KMS-11 (cell line): ENCODE data around the gene DHCR7.

Source experiments
- H2AFZ ChIP-seq: fragments of 200-600 bp; sonication (generic); 2 replicates; pipeline ENCODE4 v1.6.1; 2016; ENCODE audit warnings: antibody characterized with exemption, mixed run types, low read depth
- H3K27ac ChIP-seq: fragments of 200-600 bp; sonication (generic); 2 replicates; pipeline ENCODE4 v1.6.1; 2016; ENCODE audit warnings: mild to moderate bottlenecking, mixed run types
- H3K27me3 ChIP-seq: fragments of 200-600 bp; sonication (generic); 2 replicates; pipeline ENCODE4 v1.6.1; 2017; ENCODE audit warnings: mild to moderate bottlenecking, low read depth, mixed run types, moderate library complexity; ENCODE audit not compliant: insufficient read depth
- H3K36me3 ChIP-seq: fragments of 200-600 bp; sonication (generic); 2 replicates; pipeline ENCODE4 v1.6.1; 2017; ENCODE audit warnings: mild to moderate bottlenecking, mixed run types; ENCODE audit not compliant: insufficient read depth
- H3K4me1 ChIP-seq: fragments of 200-600 bp; sonication (generic); 2 replicates; pipeline ENCODE4 v1.6.1; 2016; ENCODE audit warnings: mild to moderate bottlenecking, low read depth, mixed run types; ENCODE audit not compliant: poor library complexity, severe bottlenecking
- H3K4me2 ChIP-seq: fragments of 200-600 bp; sonication (generic); 2 replicates; pipeline ENCODE4 v1.7.0; 2016; ENCODE audit warnings: mild to moderate bottlenecking, mixed run types
- H3K4me3 ChIP-seq: fragments of 200-600 bp; sonication (generic); IDR thresholded peaks from 2 replicates; pipeline ENCODE4 v1.6.1; 2017; ENCODE audit warnings: low read depth, low read length, mixed read lengths; ENCODE audit not compliant: insufficient read depth
- H3K79me2 ChIP-seq: fragments of 200-600 bp; sonication (generic); 2 replicates; pipeline ENCODE4 v1.6.1; 2016; ENCODE audit warnings: low read depth, mixed run types; ENCODE audit not compliant: insufficient read depth
- H3K9ac ChIP-seq: fragments of 200-600 bp; sonication (generic); 2 replicates; pipeline ENCODE4 v1.6.1; 2016; ENCODE audit warnings: mild to moderate bottlenecking, mixed run types
- H4K20me1 ChIP-seq: fragments of 200-600 bp; sonication (generic); 2 replicates; pipeline ENCODE4 v1.6.1; 2016; ENCODE audit warnings: mild to moderate bottlenecking, mixed run types; ENCODE audit not compliant: insufficient read depth
- TF ChIP-seq, protein P1 (sequence below): fragments of 200-600 bp; sonication (generic); conservative IDR thresholded peaks from 2 replicates; pipeline ENCODE4 v1.6.1; 2017; ENCODE audit warnings: low read depth, mild to moderate bottlenecking, antibody characterized with exemption, low read length, moderate library complexity, mixed read lengths

Gene DHCR7

DNA sequence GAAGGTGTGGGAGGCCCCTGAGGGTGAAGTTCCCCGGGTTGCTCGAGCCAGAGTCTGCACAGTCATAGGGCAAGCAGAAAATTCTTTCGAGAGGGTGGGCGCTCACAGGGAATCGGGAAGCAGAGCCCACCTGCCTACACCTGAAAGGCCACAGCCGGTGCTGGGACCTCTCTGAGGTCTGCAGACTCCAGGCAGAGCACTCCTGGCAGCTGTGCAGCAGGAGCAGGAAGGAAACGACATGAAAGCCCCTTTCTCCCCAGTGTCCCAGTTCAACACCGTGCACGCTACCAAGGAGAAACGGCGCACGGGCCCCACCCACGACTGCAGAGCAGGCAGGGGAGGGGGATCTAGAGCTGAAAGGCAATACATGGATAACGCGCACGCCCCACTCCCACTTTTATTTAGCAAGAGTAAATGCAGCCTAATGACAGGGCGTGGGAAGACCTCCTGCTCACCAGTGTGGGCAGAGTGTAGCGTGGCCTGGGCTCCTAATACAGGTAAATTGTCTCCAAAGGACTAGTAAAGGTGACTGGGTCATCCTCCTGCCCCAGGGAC lies 13.5 kb downstream of the DHCR7 start:
- Histone ChIP-seq H3K9ac (no peak overlapping the region), H3K36me3 (no peaks in the 10 kb centered on the region), H4K20me1 (no peaks in the 10 kb centered on the region), H2AFZ (no peak overlapping the region), H3K79me2 (no peaks in the 10 kb centered on the region), H3K27ac (no peak overlapping the region), H3K4me3 (no peak overlapping the region), H3K4me1 (no peaks in the 10 kb centered on the region), H3K4me2 (no peak overlapping the region), H3K27me3 (no peaks in the 10 kb centered on the region)
- TF ChIP-seq, protein P1, sequence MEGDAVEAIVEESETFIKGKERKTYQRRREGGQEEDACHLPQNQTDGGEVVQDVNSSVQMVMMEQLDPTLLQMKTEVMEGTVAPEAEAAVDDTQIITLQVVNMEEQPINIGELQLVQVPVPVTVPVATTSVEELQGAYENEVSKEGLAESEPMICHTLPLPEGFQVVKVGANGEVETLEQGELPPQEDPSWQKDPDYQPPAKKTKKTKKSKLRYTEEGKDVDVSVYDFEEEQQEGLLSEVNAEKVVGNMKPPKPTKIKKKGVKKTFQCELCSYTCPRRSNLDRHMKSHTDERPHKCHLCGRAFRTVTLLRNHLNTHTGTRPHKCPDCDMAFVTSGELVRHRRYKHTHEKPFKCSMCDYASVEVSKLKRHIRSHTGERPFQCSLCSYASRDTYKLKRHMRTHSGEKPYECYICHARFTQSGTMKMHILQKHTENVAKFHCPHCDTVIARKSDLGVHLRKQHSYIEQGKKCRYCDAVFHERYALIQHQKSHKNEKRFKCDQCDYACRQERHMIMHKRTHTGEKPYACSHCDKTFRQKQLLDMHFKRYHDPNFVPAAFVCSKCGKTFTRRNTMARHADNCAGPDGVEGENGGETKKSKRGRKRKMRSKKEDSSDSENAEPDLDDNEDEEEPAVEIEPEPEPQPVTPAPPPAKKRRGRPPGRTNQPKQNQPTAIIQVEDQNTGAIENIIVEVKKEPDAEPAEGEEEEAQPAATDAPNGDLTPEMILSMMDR: no peak

DNA sequence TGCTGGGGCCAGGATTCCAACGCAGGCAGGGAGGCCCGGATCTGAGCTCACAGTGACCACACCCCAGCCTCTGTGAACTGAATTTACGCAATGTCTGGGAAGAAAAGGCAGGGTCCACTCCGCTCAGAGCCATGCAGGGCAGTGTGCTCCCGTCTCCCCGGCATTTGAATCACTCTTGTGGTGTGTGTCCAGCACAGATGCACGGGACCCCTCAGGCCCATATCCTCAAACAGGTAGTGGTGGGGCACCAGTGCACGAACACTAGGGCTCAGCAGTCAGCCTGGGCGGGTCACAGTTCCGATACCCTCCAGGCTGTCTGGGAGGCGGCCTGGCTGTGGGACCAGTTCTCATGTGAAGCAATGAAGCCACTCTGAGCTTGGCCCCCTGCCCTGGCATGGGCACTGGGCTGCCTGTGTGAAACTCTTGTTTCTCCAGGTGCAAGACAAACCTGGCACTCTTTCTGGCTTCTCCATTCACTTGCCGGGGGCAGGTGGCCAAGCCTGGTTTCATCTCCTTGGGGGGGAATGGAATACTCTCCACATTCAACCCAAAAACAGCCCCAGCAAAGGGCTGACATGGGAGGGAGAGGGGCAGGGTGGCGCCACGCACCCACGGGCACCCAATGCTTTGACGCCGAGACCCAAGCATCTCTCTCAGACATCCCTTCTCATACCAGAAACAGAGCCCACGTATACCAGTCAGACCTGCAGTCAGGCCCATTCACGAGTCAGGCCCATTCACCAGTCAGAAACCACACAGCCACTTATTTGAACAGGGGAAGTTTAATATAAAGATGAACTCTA lies 14.3 kb downstream of the DHCR7 start:
- Histone ChIP-seq H3K79me2 (no peaks in the 10 kb centered on the region), H3K27ac (no peak overlapping the region)
- TF ChIP-seq, protein P1: no peak

DNA sequence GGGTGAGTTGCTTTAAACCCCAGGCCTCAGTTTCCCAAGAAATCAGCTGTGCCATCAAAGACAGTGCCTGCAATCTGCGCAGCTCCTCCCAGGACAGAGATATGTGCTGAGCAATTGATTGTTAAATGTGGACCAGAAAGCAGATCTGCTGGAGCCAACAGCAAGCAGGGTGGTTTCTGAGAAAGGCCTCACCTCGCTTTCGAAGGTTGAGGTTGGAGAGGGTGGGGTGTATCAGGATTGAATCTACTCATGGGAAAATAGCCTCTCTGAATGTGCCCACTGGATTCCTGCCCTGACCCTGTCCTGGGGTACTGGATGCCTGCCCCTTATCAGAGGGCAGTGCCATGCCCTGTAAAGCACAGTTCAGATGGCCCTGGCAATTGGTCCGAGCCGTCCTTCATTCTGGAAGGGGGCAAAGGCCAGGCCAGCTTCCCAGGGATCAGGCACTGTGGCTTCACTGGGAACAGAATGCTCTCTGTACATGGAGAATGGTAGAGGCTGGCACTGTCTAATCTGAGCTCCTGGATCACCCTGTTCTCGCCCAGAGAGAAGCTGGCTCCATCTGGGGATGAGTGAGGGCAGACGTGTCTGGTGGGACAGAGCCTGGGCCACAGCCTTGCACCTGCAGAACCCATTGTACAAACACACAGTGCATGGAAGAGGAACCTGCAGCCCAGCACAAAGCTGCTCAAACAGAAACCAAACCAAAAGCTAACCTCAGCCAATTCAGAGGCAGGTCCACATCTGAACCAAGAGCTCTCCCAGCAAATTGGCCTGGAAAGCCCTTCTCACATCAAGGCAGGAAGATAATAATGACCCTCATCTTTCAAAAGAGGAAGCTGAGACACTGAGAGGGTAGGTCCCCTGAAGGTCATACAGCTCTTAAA lies 15.2 kb downstream of the DHCR7 start:
- H3K79me2 ChIP-seq: no peaks in the 10 kb centered on the region
- no peak overlapping the region for H3K4me2 ChIP-seq
- TF ChIP-seq, protein P1: no peak
- no peaks in the 10 kb centered on the region for H3K4me1 ChIP-seq
- H3K27ac ChIP-seq: no peak overlapping the region
- no peaks in the 10 kb centered on the region for H4K20me1 ChIP-seq
- no peaks in the 10 kb centered on the region for H3K27me3 ChIP-seq
- H3K4me3 ChIP-seq: no peak overlapping the region
- no peak overlapping the region for H3K9ac ChIP-seq
- H2AFZ ChIP-seq: no peak overlapping the region
- no peaks in the 10 kb centered on the region for H3K36me3 ChIP-seq

More for the DNA sequence above, 14.3 kb downstream of the DHCR7 start:
- no peak overlapping the region for H3K4me3 ChIP-seq
- no peaks in the 10 kb centered on the region for H3K4me1 ChIP-seq
- no peak overlapping the region for H3K9ac ChIP-seq
- H4K20me1 ChIP-seq: no peaks in the 10 kb centered on the region
- no peak overlapping the region for H2AFZ ChIP-seq
- H3K27me3 ChIP-seq: no peaks in the 10 kb centered on the region
- no peaks in the 10 kb centered on the region for H3K36me3 ChIP-seq
- no peak overlapping the region for H3K4me2 ChIP-seq

DNA sequence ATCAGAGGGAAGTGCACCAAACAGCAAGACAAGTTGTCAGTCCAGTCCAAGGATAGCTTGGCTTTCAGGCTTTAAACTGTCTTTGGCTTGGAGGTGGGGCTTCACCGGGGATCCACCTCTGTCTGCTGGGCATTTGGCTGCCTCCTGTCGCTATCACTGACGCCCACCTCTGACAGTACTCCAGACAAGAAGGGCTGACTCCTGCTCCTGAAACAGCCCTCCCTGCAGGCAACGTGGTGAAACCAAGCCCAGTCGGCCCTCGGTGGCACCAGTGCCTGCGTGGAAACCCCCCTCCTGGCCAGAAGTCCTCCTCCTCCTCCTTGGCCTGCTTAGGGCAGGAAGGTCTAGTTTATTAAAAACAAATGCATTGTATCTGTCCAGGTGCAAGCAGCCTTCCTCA lies 16.9 kb downstream of the DHCR7 start:
- TF ChIP-seq, protein P1: no peak
- H3K27ac ChIP-seq: no peak overlapping the region
- H2AFZ ChIP-seq: no peak overlapping the region
- no peaks in the 10 kb centered on the region for H3K79me2 ChIP-seq
- H3K9ac ChIP-seq: no peak overlapping the region
- H3K4me1 ChIP-seq: no peaks in the 10 kb centered on the region
- H4K20me1 ChIP-seq: no peaks in the 10 kb centered on the region
- H3K4me2 ChIP-seq: no peak overlapping the region
- no peaks in the 10 kb centered on the region for H3K27me3 ChIP-seq
- no peaks in the 10 kb centered on the region for H3K36me3 ChIP-seq
- no peak overlapping the region for H3K4me3 ChIP-seq
